GM21723 (cell line): ENCODE results near the gene EHD4.
A peak's percentile ranks its signal among the peaks of the same experiment; 100 is the strongest.

Experiments used
- ATAC-seq: cut with Tn5 transposase; IDR thresholded peaks from one replicate; pipeline ENCODE4 v1.9.1; 2021; ENCODE audit warnings: mild to moderate bottlenecking, moderate library complexity; ENCODE audit not compliant: unreplicated experiment

Gene EHD4

DNA sequence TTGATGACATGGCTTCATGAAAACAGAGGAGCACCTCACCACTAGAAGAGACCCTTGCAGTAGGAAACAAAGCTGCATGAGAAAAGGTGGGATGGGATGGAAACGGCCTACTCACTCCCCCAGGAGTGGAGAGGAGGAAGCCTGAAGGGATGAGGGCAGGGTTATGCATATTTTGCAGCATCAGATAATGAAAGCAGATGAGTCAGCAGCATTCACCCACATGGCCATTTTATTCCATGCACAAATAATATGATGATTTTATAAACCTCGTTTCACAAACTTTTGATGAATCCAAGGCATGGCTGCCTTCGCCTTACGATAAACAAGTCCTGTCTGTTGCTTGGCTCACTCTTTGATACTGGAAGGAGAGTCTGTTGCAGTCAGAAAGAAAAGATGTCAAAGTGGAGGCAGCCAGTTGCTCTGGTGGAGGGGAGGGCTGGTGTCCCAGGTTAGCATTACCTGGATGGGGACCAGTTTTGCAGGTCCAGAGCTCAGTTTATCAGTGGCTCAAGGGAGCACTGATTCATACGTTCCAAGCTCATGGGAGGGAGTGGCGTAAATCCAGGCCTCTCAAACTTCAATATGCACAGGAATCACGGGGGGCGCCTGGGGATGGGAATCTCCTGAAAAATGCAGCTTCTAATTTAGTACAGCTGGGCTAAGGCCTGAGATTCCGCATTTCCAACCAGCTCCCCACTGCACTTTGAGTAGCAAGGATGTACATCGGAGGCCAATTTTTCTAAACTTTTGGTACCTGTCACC is 9.2 kb upstream of the EHD4 start:
- no peak for ATAC-seq

DNA sequence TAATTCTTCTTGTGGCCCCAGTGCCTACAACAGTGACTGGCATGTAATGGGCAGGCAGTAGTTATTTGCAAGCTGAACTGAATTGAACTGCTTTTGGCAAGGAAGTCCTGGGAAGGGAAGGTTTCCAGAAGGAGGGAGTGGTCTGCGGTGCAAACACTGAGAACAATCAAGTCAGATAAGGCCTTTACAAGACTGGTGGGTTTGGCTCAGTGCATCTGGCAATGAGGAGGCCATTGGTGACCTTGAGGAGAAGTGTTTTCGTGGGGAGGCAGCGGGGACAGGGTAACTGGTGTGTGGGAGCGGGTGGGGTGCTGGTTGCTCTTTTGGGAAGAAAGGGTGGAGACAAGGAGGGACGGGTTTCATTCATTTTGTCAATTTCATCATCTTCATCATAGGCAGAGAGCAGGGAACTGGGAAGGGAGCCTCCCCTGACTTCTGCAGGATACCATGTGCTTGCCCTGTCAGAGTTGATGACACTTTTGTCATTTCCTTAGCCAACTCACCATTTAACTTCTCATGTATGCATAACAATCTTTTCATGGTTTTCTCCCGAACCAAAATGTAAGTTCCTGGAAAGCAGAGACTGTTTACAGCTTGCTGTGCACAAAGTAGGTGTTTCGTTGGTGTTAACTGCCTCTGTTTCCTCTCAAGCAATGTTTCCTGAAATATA is 8.4 kb upstream of the EHD4 start:
- no peak for ATAC-seq

DNA sequence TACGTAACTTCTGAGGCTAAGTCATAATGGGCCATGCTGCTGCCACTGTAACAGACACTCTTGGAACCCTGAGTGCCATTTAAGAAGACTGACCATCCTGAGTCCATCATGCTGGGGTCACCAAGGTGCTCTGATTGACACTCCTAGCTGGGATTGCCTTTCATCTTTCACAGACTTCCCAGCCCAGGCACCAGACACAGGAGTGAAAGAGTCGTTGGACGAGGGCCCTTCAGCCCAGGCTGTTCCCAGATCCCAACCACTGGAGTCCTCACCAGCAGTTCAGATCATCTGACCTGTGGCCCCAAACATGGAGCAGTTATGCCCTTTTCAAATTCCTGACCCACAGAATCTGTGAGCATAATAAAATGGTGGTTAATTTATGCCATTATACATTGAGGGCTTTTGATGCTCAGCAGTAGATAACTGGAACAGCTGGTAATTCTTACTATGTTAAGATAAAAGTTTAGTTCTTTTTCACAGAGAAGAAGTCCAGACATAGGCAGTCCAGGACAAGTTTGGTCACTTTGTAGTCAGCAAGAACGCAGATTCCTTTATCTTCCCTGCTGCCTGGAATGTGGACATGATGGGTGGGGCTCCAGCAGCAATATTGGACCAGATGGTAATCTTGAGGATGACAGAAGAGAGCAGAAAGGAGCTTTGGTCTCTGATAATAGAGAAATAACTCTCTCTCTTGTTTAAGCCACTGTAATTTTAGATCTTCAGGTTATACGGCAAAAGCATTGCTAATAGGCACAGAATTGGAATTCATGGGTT is 7.3 kb upstream of the EHD4 start:
- no peak for ATAC-seq

DNA sequence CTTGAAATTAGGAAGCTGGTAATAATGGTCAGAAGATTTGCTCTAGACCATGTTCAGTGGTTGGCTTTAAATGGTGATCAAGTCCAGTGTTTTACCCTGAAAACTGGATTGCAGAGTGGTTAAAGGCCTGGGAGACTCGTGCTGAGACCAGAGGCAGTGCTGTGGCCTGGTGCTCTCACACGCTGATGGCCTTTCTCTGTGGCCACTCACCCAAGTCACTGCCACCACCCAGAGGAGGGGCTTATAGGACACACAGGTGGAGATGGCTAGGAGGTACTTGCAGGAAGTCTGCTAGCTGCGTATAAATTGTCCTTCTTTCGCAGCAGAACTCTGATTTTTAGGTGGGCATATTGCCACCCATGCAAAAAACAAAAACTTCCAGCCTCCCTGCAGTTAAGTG is 6.2 kb upstream of the EHD4 start:
- no peak for ATAC-seq

DNA sequence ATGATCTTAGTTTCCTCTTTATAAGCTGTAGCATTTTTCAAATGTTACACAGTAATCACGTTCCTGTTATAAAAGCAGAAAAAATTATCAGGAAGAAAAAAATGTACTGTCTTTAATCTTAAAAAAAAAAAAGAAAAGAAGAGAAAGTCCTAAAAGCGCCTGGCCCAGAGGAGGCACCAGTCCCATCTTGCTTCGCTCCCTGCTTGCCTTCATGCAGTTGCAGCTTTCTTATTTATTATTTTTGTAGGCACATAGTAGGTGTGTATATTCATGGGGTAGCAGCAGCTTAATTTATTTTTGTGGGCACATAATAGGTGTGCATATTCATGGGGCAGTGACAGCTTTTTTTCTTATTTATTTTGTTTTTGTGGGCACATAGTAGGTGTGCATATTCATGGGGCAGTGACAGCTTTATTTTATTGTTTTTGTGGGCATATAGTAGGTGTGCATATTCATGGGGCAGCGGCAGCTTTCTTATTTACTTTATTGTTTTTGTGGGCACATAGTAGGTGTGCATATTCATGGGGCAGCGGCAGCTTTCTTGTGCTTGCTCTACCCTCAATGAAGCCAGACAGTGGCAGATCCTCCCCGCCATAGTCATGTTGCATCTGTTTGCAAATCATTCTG is 5.5 kb upstream of the EHD4 start:
- ATAC-seq: no peak

DNA sequence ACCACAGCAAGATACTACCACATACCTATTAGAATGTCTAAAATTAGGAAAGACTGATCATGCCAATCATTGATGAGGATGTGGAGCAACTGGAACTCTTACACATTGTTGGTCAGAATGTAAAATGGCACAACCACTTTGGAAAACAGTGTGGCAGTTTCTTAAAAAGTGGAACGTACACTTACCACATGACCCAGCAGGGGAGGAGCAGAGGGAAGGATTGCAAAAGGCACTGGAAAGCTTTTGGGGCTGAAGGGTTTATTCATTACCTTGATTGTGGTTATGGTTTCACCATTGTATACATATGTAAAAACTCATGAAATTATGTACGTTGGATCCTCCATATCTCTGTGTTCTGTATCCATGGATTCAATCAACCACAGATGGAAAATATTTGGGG is 3.3 kb upstream of the EHD4 start:
- no peak for ATAC-seq

DNA sequence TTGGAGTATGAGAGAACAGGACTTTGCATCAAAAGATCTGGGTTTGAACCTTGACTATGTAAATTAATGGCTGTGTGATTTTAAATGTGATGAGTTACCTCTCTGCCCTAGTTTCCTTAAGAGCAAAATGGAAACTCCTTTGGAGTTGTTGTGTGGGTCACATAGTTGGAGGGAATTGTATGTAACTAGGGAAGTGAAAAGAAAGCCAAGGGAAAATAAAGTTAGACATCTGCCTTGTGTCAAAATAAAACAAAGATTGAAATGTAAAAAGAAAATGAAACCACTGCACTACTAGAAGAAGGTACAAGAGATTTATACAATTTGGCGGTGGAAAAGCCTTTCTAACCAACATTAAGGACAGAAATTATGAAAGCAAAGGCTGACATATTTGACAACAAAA is 1.7 kb upstream of the EHD4 start:
- ATAC-seq: no peak

DNA sequence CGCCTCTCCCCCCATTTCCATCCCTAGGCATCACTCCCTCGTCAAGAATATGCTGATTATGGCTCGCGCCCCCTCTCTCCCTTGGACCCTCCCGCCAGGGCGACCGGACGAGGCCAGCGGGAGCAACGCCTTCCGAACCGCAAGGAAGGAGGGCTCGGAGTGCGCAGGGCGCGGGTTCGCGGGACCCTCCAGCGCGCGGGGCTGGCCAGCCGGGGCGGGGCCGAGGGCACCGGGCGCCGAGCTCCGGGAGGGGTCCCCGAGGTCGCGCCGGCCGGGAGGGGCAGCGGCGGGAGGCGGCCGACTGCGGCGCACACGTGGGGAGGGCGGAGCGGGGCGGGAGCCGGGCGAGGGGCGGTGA is 483 bp downstream of the EHD4 start:
- ATAC-seq: peak; percentile 28

DNA sequence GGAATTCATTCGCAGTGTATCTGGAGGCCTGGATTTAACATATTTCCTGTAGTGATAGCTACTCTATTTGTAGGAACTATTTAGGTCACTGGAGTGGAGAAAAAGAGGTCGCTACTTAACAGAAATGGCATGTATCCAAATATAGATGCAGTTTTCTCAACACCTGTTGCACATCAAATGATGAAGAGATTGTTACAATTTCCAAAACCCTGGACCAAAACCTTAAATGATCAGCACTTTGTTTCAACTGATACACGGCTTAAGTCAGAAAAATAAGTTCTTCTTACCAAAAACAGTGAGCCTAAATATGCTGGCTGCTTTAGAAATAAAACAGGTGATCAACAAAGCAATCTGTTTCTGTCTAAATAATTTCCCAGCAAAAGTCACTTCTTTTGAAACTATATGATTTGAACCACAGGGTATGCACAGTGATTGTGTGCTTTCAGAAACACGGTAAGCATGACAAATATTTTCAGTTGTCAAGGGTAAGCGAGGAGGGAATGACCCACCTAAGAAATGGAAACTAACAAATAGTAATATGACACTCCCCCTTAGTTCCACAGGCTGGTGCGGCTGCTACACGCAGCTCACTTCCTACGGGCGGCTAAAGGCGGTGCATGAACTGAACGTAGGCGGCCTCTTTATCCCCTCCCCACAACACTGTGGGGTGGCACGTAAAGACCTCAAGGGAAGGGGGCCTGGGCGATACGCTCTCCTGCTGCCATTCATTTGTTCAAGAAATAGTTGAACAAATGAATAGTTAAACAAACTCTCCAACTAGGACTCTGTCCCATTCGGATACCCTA is 1.1 kb downstream of the EHD4 start:
- peak; percentile 58 for ATAC-seq

DNA sequence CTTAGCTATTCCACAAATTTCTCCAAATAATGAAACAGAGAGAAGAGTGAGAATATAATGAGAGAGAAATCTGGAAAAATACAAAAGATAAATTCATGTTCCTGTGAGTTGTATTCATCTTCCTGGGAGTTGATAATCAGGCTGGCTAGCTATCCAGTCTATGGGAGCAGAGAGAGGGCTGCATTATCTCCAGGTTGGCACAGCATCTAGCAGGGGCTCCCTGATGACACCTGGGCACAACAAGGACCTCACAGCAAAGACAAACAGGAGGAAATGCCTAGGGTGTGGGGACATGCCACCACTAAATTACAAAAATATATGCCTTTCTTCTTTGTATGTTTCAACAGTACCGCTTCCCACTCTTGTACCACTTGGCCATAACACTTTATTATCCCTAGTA is 1.9 kb downstream of the EHD4 start:
- no peak for ATAC-seq

DNA sequence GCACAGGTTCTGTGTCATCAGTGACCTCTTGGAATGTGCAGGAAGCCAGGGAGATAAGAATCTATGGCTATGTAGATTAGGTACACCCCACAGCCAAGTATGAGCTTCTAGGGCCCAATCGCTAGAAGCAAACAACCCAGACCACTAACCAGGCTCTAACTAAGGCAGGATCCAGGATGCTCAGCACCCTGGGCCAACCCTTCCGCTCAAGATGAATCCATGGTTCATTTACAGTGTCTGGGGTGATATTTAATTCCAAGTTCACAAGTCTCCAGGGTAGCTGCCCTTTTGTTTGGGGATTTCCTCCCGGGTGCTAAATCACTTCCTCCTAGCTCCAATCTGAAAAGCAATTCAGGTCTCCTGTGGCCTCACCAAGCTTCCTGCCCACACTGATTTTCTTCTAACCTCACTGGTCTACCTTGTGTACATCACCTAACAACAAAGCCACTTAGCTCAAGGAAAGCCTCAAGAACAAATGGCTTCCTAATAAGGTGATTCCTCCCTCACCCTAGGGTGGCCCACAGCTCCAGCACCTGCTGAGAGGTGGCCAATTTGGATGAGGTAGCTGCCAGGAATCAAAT is 2.4 kb downstream of the EHD4 start:
- ATAC-seq: no peak

DNA sequence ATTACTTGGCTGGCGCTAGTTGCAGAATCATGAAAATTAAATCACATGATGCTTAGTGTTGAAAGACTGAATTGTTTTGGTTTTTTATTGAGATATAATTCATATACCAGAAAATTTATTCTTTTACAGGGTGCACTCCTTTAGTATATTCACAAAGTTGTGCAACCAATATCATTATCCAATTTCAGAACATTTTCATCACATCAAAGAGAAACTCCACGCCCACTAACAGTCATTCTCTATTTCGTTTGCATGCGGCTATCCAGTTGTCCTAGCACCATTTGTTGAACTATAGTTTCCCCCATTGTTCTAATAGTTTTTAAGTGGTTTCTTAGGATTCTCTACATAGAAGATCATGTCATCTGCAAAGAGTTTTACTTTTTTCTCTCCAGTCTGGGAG is 3.7 kb downstream of the EHD4 start:
- ATAC-seq: no peak

DNA sequence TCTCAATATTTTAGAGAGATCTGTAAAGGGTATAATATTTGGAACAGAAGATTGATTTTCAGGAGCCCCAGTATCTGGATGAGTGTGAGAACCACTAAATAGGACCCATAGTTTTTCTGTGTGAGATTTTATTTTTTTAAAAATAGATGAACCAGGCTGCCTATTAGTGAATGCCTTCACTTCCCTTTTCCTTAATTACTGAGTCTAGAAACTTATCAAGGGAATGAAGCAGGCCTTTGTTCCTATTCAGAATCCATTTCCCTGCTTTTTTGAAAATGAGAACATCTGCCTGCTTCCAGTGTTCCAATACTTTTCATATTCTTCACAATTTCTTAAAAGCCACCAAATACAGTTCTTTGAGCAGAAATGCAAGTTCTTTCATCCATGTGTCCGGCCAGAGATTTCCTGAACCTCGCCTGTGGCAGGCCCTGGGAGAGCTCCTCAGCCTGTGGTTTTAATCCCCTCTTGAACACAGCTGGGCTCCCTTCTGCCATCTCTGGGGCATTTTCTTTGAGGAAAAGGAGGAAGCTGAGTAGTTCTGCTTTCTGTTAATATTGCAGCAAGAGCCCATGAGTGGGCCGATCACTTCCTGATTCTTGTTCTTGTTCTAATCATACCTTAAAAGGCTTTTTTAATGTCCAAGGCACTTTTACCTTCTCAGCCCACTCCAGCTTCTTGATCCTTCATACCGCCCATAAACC is 4.7 kb downstream of the EHD4 start:
- ATAC-seq: no peak

DNA sequence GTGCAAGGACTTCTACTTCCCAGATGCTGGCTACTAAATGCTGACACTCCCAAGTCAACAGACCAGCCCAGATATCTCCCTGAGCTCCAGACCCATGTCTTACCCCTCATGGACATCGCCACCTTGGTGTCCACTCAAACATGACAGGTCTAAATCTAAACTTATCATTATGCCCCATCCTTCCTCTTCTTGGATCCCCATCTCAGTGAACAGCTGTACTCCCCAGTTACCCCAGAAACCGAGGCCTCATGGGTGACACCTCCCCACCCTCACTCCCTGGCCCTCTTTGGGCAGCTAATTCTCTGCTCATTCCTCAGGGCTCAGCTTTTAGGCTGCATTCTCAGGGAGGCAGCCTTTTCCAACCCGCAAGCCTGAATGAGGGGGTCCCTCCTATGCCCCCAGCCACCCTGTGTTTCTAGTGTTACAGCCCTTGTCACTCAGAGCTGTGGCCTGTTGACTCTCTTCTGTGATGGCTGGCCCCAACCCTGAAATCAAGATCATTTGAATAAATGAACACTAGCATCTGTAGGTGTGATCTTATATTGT is 5.4 kb downstream of the EHD4 start:
- no peak for ATAC-seq

DNA sequence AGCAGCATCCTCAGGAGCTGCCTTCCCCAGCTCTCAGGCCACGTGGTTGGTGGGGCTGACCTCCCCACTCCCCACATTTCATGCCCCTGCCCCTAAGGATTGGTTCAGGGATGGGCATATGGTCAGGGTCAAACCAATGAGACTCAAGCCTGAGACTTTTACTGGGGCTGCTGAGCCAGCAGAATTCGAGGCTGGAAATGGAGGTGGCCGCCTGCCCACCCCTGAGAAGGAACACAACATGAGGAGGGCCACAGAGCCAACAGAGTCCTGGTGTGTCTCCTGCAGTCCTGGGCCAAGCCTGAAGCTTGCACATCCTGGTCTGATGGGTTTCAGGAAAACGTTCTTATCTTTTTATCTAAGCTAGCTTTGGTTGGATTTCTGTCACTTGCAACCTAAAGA is 5.9 kb downstream of the EHD4 start:
- no peak for ATAC-seq

DNA sequence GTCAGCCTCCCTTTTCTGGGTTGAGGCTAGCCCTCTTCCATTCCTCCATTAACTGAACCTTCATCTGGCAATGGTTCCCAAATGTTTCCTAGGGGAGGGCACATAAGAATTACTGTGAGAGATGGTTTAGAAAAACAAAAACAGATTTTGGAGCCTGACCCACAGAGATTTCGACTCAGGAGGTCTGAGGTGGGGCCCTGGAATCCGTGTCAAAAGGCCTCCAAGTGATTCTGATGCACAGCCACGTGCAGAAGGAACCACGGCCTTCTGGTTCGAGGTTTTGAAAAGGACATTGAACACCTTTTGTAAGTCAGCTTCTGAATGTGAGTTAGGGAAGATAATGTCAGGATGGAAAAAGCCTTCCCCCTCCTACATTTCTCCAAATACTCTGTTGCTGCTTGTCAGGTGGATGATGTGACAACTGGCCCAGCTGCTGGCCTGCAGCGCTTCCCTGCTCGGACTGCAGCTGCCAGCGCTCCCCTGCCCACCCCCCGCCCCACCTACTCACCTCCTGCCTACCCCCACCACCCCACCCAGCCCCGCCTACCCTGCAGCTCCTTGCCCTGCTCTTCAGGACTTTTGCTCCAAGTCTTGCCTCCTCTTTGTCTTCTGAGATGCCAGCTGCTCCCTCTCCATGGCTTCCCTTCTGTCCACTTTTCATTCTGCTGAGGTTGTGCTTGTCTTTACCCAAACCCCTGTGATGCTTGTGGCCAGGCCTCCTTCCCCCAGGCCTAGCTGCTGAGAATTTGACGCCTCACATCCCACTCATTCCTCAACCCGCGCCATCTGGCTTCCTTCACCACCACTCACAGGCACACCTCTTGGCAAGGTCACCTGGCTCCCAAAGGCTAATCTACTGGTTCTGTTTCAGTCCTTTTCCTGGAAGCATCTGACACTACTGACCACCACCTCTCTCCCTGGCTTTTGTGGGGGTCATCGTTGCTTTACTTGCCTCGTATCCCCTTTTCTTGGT is 6.6 kb downstream of the EHD4 start:
- ATAC-seq: no peak

DNA sequence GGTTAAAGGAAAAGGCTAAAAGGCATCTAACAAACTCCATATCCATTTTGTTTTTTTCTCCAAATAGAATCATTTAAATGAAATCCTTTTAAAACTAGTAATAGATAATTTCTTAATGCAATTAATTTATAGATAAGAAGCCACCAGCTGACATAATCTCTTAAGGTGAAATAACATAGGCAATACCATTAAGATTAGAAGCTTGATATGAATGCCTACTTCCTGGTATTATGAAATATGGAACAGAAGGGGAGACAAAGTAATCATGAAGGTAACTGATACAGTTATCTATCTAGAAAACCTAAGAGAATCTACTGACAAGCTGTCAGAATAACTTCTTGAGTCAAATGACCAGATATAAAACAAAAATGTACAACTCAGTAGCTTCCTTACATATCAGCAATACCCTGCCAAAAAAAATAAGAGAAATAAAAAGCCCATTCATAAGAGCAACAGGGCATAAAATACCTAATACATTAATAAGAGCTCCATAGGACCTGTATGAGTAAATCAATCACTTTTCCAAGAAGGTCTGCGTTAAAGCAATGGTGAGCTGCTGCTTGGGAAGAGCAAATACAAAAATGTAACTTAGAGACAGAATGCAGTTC is 10.7 kb downstream of the EHD4 start:
- ATAC-seq: no peak

DNA sequence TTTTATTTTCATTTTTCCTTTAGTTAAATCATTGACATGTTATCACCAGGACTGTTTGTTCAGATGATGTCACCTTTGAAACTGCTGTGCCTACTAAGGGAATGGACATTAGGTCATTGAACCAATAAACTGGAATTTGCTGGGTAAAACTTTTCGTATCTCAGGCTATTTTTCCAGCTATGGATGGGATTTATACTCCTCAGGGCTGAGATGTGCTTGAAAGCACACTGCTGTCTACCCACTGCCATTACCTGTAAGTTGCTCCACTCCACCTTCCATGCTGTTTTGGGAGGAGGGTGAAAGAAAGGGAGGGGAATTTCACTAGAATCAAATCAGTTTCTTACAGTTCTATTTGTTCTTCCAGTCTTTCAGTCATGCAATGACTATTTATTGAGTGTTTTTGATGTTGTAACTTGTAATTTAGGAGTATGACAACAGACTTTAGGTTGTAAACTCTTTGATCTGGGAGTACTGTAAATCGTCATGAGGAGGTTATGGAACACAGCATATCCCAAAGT is 11.3 kb downstream of the EHD4 start:
- ATAC-seq: no peak
